Pons (tissue), 1 donor: ENCODE measurements around the gene AGBL1.

Experiments
- DNase-seq: peaks from one replicate; pipeline ENCODE4 v3.0.0-alpha.2; 2016; ENCODE audit warnings: low spot score

The AGBL1 gene

GRCh38 chr15:86725628-86726027 is 646.0 kb downstream of the AGBL1 start:
- no peak for DNase-seq

- DNase-seq: no peak
These were observed 655.8 kb downstream of the AGBL1 start for GRCh38 chr15:86735247-86736040.

- DNase-seq: no peak
These were observed 662.2 kb downstream of the AGBL1 start for GRCh38 chr15:86741917-86742316.

GRCh38 chr15:86743283-86743903 is 663.7 kb downstream of the AGBL1 start:
- DNase-seq: no peak

GRCh38 chr15:86744198-86744780 is 664.6 kb downstream of the AGBL1 start:
- no peak for DNase-seq

- DNase-seq: no peak
These were observed 671.4 kb downstream of the AGBL1 start for GRCh38 chr15:86751116-86751515.

- DNase-seq: no peak
These were observed 675.2 kb downstream of the AGBL1 start for GRCh38 chr15:86754846-86755245.

- DNase-seq: peak; percentile 20
These were observed 677.0 kb downstream of the AGBL1 start for GRCh38 chr15:86756688-86757087.

GRCh38 chr15:86759800-86760523 is 680.3 kb downstream of the AGBL1 start:
- no peak for DNase-seq

- DNase-seq: no peak
These were observed 683.2 kb downstream of the AGBL1 start for GRCh38 chr15:86762874-86763273.

GRCh38 chr15:86764021-86764420 is 684.4 kb downstream of the AGBL1 start:
- DNase-seq: no peak

GRCh38 chr15:86765281-86765680 is 685.6 kb downstream of the AGBL1 start:
- no peak for DNase-seq

- DNase-seq: no peak
These were observed 692.8 kb downstream of the AGBL1 start for GRCh38 chr15:86772369-86773059.

- no peak for DNase-seq
These were observed 694.1 kb downstream of the AGBL1 start for GRCh38 chr15:86773736-86774135.

GRCh38 chr15:86776145-86776544 is 696.5 kb downstream of the AGBL1 start:
- no peak for DNase-seq

GRCh38 chr15:86796521-86796920 is 716.9 kb downstream of the AGBL1 start:
- DNase-seq: no peak

- DNase-seq: no peak
These were observed 717.5 kb downstream of the AGBL1 start for GRCh38 chr15:86797135-86797534.

GRCh38 chr15:86799226-86799625 is 719.6 kb downstream of the AGBL1 start:
- no peak for DNase-seq

GRCh38 chr15:86802244-86802643 is 722.6 kb downstream of the AGBL1 start:
- DNase-seq: no peak

- no peak for DNase-seq
These were observed 724.7 kb downstream of the AGBL1 start for GRCh38 chr15:86804406-86804805.

- no peak for DNase-seq
These were observed 730.7 kb downstream of the AGBL1 start for GRCh38 chr15:86810329-86810728.

- DNase-seq: no peak
These were observed 734.2 kb downstream of the AGBL1 start for GRCh38 chr15:86813892-86814291.
